HCT116 (cell line): ENCODE measurements around the gene KRI1.

Source experiments
- CEBPB ChIP-seq: IDR thresholded peaks from 2 replicates; pipeline ENCODE4 v1.6.1; 2012; ENCODE audit warnings: low read depth
- MAX ChIP-seq: IDR thresholded peaks from 2 replicates; pipeline ENCODE4 v1.6.1; 2012
- POLR2A ChIP-seq: IDR thresholded peaks from 2 replicates; pipeline ENCODE4 v1.7.0; 2011; ENCODE audit warnings: borderline replicate concordance; ENCODE audit not compliant: insufficient read depth, insufficient read length; ENCODE audit errors: extremely low read depth
- RAD21 ChIP-seq: IDR thresholded peaks from 2 replicates; pipeline ENCODE4 v1.6.1; 2012; ENCODE audit warnings: low read depth, mild to moderate bottlenecking
- TF ChIP-seq, protein P1 (sequence below), 3 experiments: fragments of 200-600 bp in 1 of 3; sonication (generic) in 1 of 3; IDR thresholded peaks in 2 of 3; conservative IDR thresholded peaks in 1 of 3; 2 replicates each; pipeline ENCODE4 v1.5.1; 2012 to 2017; ENCODE audit warnings: low read depth in 2 of 3, low read length in 2 of 3, antibody characterized with exemption in 1 of 3, borderline replicate concordance in 1 of 3, control low read depth in 1 of 3, mild to moderate bottlenecking in 1 of 3, mixed read lengths in 1 of 3, mixed run types in 1 of 3, moderate library complexity in 1 of 3; ENCODE audit not compliant: insufficient read depth in 1 of 3

- TF ChIP-seq, protein P1, sequence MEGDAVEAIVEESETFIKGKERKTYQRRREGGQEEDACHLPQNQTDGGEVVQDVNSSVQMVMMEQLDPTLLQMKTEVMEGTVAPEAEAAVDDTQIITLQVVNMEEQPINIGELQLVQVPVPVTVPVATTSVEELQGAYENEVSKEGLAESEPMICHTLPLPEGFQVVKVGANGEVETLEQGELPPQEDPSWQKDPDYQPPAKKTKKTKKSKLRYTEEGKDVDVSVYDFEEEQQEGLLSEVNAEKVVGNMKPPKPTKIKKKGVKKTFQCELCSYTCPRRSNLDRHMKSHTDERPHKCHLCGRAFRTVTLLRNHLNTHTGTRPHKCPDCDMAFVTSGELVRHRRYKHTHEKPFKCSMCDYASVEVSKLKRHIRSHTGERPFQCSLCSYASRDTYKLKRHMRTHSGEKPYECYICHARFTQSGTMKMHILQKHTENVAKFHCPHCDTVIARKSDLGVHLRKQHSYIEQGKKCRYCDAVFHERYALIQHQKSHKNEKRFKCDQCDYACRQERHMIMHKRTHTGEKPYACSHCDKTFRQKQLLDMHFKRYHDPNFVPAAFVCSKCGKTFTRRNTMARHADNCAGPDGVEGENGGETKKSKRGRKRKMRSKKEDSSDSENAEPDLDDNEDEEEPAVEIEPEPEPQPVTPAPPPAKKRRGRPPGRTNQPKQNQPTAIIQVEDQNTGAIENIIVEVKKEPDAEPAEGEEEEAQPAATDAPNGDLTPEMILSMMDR (IDR thresholded peaks at IDR 0.05 in 2 of 3, conservative IDR thresholded peaks at IDR 0.05 in 1 of 3; ENCODE audit: borderline replicate concordance in 1 of 3, insufficient read depth in 1 of 3, low read depth in 2 of 3, low read length in 2 of 3), result no peak
- no peak for TF ChIP-seq RAD21
- no peak for TF ChIP-seq CEBPB
- no peak for TF ChIP-seq MAX
- TF ChIP-seq POLR2A, result no peak
Observed at GRCh38 chr19:10567656-10568055, 1.8 kb upstream of the KRI1 start.
